HG03342 (cell line): ENCODE results near the gene MROH7.

Source experiments
- ATAC-seq: cut with Tn5 transposase; IDR thresholded peaks from one replicate; pipeline ENCODE4 v1.9.1; 2021; ENCODE audit warnings: mild to moderate bottlenecking, moderate library complexity; ENCODE audit not compliant: unreplicated experiment

The MROH7 gene

GRCh38 chr1:54728027-54728426, 86.4 kb downstream of the MROH7 start:
- ATAC-seq: no peak

- no peak for ATAC-seq
Observed at GRCh38 chr1:54736685-54737084, 95.1 kb downstream of the MROH7 start.

GRCh38 chr1:54738244-54738643, 96.7 kb downstream of the MROH7 start:
- ATAC-seq: no peak

GRCh38 chr1:54741531-54741930, 99.9 kb downstream of the MROH7 start:
- ATAC-seq: no peak

- no peak for ATAC-seq
Observed at GRCh38 chr1:54742282-54742681, 100.7 kb downstream of the MROH7 start.

GRCh38 chr1:54743416-54744226, 102.0 kb downstream of the MROH7 start:
- ATAC-seq: no peak

- no peak for ATAC-seq
Observed at GRCh38 chr1:54744696-54745095, 103.1 kb downstream of the MROH7 start.

GRCh38 chr1:54745274-54745673, 103.7 kb downstream of the MROH7 start:
- ATAC-seq: no peak

GRCh38 chr1:54745864-54746263, 104.3 kb downstream of the MROH7 start:
- ATAC-seq: no peak

- ATAC-seq: no peak
Observed at GRCh38 chr1:54748094-54748835, 106.7 kb downstream of the MROH7 start.

GRCh38 chr1:54750596-54750995, 109.0 kb downstream of the MROH7 start:
- no peak for ATAC-seq

GRCh38 chr1:54751426-54751825, 109.8 kb downstream of the MROH7 start:
- no peak for ATAC-seq

GRCh38 chr1:54754045-54754444, 112.5 kb downstream of the MROH7 start:
- no peak for ATAC-seq

GRCh38 chr1:54754486-54755285, 113.1 kb downstream of the MROH7 start:
- no peak for ATAC-seq

- ATAC-seq: no peak
Observed at GRCh38 chr1:54757833-54758232, 116.2 kb downstream of the MROH7 start.

GRCh38 chr1:54758678-54759348, 117.2 kb downstream of the MROH7 start:
- no peak for ATAC-seq
